Mesenchymal stem cell (in vitro differentiated cells and primary cell): ENCODE results near the gene GATAD2B.

ENCODE experiments used
- DNase-seq: peaks from one replicate; pipeline ENCODE4 v3.0.0-alpha.2; 2013
- H2AFZ ChIP-seq: one replicate; pipeline ENCODE4 v1.6.1; 2013; ENCODE audit warnings: low read depth, mild to moderate bottlenecking, control low read depth, inconsistent platforms, low read length, moderate library complexity
- H2AK5ac ChIP-seq: 2 replicates; pipeline ENCODE4 v1.6.1; 2013; ENCODE audit warnings: low read length, moderate library complexity, mild to moderate bottlenecking, inconsistent platforms; ENCODE audit not compliant: severe bottlenecking
- H2BK120ac ChIP-seq: one replicate; pipeline ENCODE4 v1.6.1; 2013; ENCODE audit warnings: low read depth, mild to moderate bottlenecking, inconsistent platforms, low read length, moderate library complexity
- H2BK12ac ChIP-seq, 2 experiments: one replicate each; pipeline ENCODE4 v1.6.1; 2013; ENCODE audit warnings: inconsistent platforms in 2 of 2, low read length in 2 of 2, mild to moderate bottlenecking in 2 of 2, moderate library complexity in 2 of 2, control low read depth in 1 of 2
- H2BK15ac ChIP-seq: one replicate; pipeline ENCODE4 v1.6.1; 2013; ENCODE audit warnings: mild to moderate bottlenecking, low read depth, inconsistent platforms; ENCODE audit not compliant: poor library complexity, severe bottlenecking
- H2BK5ac ChIP-seq: 2 replicates; pipeline ENCODE4 v1.6.1; 2013; ENCODE audit warnings: low read depth, mild to moderate bottlenecking, low read length, control low read depth, inconsistent platforms; ENCODE audit not compliant: poor library complexity, severe bottlenecking
- H3K14ac ChIP-seq, 2 experiments: one replicate each; pipeline ENCODE4 v1.6.1; 2013; ENCODE audit warnings: inconsistent platforms in 2 of 2, low read length in 2 of 2, control low read depth in 1 of 2, mild to moderate bottlenecking in 1 of 2, moderate library complexity in 1 of 2
- H3K18ac ChIP-seq, 2 experiments: one replicate each; pipeline ENCODE4 v1.6.1; 2013; ENCODE audit warnings: inconsistent platforms in 2 of 2, low read length in 2 of 2, control low read depth in 1 of 2, low read depth in 1 of 2, mild to moderate bottlenecking in 1 of 2
- H3K23ac ChIP-seq, 2 experiments: one replicate each; pipeline ENCODE4 v1.6.1; 2013; ENCODE audit warnings: inconsistent platforms in 2 of 2, low read length in 2 of 2, mild to moderate bottlenecking in 2 of 2, moderate library complexity in 2 of 2, control low read depth in 1 of 2
- H3K27ac ChIP-seq: 2 replicates; pipeline ENCODE4 v1.5.1; 2013; ENCODE audit warnings: mild to moderate bottlenecking, moderate library complexity, low read length, control low read depth, inconsistent platforms; ENCODE audit not compliant: poor library complexity, severe bottlenecking
- H3K27me3 ChIP-seq, 2 experiments: 2 replicates each; pipeline versions ENCODE4 v1.6.1 to v1.7.0; 2013; ENCODE audit warnings: low read length in 2 of 2, mild to moderate bottlenecking in 2 of 2, moderate library complexity in 2 of 2, control low read depth in 1 of 2, inconsistent platforms in 1 of 2; ENCODE audit not compliant: control insufficient read depth in 1 of 2, insufficient read depth in 1 of 2
- H3K36me3 ChIP-seq, 2 experiments: 2 replicates each; pipeline versions ENCODE4 v1.6.1 to v1.7.0; 2013; ENCODE audit warnings: low read length in 2 of 2, control low read depth in 1 of 2, inconsistent platforms in 1 of 2, low read depth in 1 of 2, mild to moderate bottlenecking in 1 of 2; ENCODE audit not compliant: insufficient read depth in 2 of 2, control insufficient read depth in 1 of 2
- H3K4ac ChIP-seq, 2 experiments: one replicate each; pipeline ENCODE4 v1.6.1; 2013; ENCODE audit warnings: inconsistent platforms in 2 of 2, low read length in 2 of 2, mild to moderate bottlenecking in 2 of 2, moderate library complexity in 2 of 2, control low read depth in 1 of 2, low read depth in 1 of 2
- H3K4me1 ChIP-seq: 2 replicates; pipeline ENCODE4 v1.6.1; 2013; ENCODE audit warnings: low read depth, low read length, control low read depth; ENCODE audit not compliant: control insufficient read depth, insufficient read depth
- H3K4me2 ChIP-seq: 2 replicates; pipeline ENCODE4 v1.6.1; 2013; ENCODE audit warnings: low read length, mild to moderate bottlenecking, inconsistent platforms; ENCODE audit not compliant: poor library complexity, severe bottlenecking
- H3K4me3 ChIP-seq, 2 experiments: 2 replicates each; pipeline versions ENCODE4 v1.5.1 to v1.7.0; 2013; ENCODE audit warnings: low read length in 2 of 2, mild to moderate bottlenecking in 2 of 2, control low read depth in 1 of 2, low read depth in 1 of 2; ENCODE audit not compliant: insufficient read depth in 1 of 2
- H3K79me1 ChIP-seq: replicated peaks from 2 replicates; pipeline ENCODE4 v1.6.1; 2013; ENCODE audit warnings: mild to moderate bottlenecking, control low read depth, low read length, inconsistent platforms; ENCODE audit not compliant: poor library complexity, severe bottlenecking
- H3K9ac ChIP-seq: 2 replicates; pipeline ENCODE4 v1.7.0; 2013; ENCODE audit warnings: mild to moderate bottlenecking, low read length, moderate library complexity
- H3K9me3 ChIP-seq: 2 replicates; pipeline ENCODE4 v1.7.0; 2013; ENCODE audit warnings: mild to moderate bottlenecking, low read length; ENCODE audit not compliant: control insufficient read depth
- H4K8ac ChIP-seq: one replicate; pipeline ENCODE4 v1.6.1; 2013; ENCODE audit warnings: inconsistent platforms, mild to moderate bottlenecking, low read length, moderate library complexity
- H4K91ac ChIP-seq: one replicate; pipeline ENCODE4 v1.6.1; 2013; ENCODE audit warnings: mild to moderate bottlenecking, low read length, inconsistent platforms
- WGBS: methylation state at CpG from one replicate; pipeline ENCODE4 v1.1.7; 2013; ENCODE audit warnings: mixed read lengths; 5-methylcytosine and 5-hydroxymethylcytosine counted together

GATAD2B gene

DNA sequence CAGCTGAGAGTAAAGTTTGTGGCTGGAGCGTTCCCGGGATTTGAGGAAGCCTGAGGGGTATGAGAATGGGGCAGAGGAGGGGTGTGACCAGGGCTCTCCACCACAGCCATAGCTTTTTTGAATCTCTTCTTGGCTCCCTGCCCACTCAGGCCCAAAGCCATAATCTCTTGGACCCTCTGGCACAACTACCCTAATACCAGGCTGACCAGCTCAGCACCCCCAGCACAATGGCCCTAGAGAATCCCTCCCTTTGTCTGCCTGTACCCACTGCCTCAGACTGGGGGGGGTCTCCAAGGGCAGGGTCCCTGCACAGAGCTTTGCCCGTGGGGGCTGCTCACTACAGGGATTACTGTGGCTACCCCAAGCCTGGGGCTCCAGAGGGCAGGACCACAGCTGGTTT is 16.2 kb upstream of the GATAD2B start:
- Histone ChIP-seq H3K27me3 (no peaks in the 10 kb centered on the region), H4K91ac (no peak overlapping the region), H4K8ac (no peak overlapping the region), H3K14ac (no peak overlapping the region), H3K23ac (no peak overlapping the region), H2AFZ (no peak overlapping the region), H3K27ac (no peak overlapping the region), H2AK5ac (no peak overlapping the region), H3K4me1 (peaks cover 2% of the 10 kb centered on the region), H3K4ac (no peak overlapping the region), H3K36me3 (peaks cover 82 to 86% of the 10 kb centered on the region in 2 experiments), H3K4me2 (no peak overlapping the region), H3K18ac (no peak overlapping the region), H2BK12ac (no peak overlapping the region), H3K9ac (no peak overlapping the region), H3K4me3 (no peak overlapping the region), H2BK15ac (no peak overlapping the region), H2BK120ac (no peak overlapping the region), H3K9me3 (no peaks in the 10 kb centered on the region), H3K79me1 (peaks cover 44% of the 10 kb centered on the region), H2BK5ac (no peak overlapping the region)
- 95% methylated on average over 3 of the region's 3 CpGs for WGBS
- DNase-seq = no peak

DNA sequence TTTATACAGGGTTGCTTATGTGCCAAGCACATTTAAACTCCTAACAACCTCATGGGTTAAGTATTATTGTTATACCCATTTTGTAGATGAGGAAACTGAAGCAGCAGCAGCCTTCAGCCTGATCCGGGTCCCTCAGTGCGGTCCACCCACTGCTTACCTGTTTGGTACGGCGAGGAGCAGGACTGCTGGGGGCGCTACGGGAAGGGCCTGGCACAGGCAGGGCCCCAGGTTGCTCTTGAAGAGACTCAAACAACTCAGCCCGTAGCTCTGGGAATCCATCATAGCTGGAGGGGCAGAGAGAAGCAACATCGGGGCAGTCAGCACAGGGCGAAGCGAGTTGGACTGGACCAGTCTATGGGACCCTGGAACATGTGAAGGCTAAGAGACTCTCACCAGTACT is 14.6 kb upstream of the GATAD2B start:
- Histone ChIP-seq H2BK15ac (no peak overlapping the region), H4K8ac (no peak overlapping the region), H3K4me3 (no peak overlapping the region), H3K4me1 (peaks cover 1% of the 10 kb centered on the region), H2BK12ac (no peak overlapping the region), H3K23ac (no peak overlapping the region), H3K4ac (no peak overlapping the region), H2BK120ac (no peak overlapping the region), H2AK5ac (no peak overlapping the region), H3K9ac (no peak overlapping the region), H3K9me3 (no peaks in the 10 kb centered on the region), H3K4me2 (no peak overlapping the region), H2BK5ac (no peak overlapping the region), H3K27me3 (no peaks in the 10 kb centered on the region), H2AFZ (no peak overlapping the region), H3K14ac (no peak overlapping the region), H4K91ac (no peak overlapping the region), H3K36me3 (peaks cover 86 to 89% of the 10 kb centered on the region in 2 experiments), H3K27ac (no peak overlapping the region), H3K79me1 (peaks cover 33% of the 10 kb centered on the region), H3K18ac (no peak overlapping the region)
- 95% methylated on average over 10 of the region's 10 CpGs for WGBS
- DNase-seq = no peak

DNA sequence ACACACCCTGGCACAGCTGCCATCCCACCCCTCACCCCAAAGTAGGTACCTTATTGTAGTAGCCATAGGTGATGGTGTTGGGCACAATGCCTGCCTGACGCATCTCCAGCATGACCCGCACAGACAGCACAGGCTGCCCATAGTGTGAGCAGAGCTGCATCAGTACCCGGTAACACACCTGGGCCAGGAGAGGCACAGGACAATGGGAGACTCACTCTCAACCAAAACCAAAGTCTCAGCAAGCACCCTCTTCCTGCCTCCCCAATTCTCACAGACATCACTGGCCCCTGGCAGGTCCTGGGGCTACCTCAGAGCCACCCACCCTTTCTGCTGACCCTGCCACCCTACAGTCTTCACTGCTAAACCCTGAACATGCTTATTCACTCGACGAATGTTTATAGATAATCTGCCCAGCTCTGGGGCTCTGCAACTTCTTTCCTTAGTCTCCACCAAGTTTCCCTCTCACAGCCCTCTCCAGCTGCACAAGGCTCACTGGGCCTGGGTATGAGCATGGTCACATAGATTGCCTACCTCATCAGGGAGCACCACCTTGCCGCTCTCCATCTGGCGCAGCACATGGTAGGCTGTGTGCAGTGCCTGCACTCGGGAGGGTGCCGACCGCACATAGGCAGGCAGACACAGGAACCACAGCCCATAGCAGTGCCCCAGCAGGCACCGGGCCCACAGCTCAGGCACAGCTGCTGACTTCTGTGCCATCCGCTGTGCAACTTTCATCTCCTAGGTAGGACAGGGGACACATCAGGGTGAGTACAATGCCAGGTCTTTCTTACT is 13.4 kb upstream of the GATAD2B start:
- Histone ChIP-seq H3K18ac (no peak overlapping the region), H3K4me3 (no peak overlapping the region), H3K27ac (no peak overlapping the region), H3K4ac (no peak overlapping the region), H3K9me3 (no peaks in the 10 kb centered on the region), H3K9ac (no peak overlapping the region), H2BK12ac (no peak overlapping the region), H2AK5ac (no peak overlapping the region), H3K79me1 (peaks cover 23% of the 10 kb centered on the region), H3K23ac (no peak overlapping the region), H2BK5ac (no peak overlapping the region), H2BK120ac (no peak overlapping the region), H3K4me2 (no peak overlapping the region), H3K14ac (no peak overlapping the region), H2BK15ac (no peak overlapping the region), H4K8ac (peak overlapping the region; percentile 7), H3K27me3 (no peaks in the 10 kb centered on the region), H4K91ac (peak overlapping the region; percentile 15), H3K4me1 (peaks cover 1% of the 10 kb centered on the region), H2AFZ (no peak overlapping the region), H3K36me3 (peaks cover 82 to 84% of the 10 kb centered on the region in 2 experiments)
- 96% methylated on average over 11 of the region's 12 CpGs for WGBS
- DNase-seq = no peak

DNA sequence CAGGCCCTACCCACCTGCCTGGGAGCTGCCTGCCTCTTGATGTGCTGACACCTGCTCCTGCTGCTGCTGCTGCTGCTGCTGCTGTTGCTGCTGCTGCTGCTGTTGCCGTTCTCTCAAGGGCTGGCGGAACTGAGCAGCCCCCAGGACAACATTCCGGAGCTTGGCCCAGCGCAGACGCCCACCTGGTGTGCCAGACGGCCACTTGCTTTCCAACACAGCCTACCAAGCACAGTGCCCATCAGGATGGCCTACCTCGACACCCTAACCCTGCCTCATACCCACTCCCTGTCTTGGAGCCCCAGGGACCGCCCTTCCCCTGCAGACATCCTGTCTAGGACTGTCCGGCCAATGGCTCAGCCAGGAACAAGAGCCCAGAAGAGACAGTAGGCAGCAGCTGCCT is 12.0 kb upstream of the GATAD2B start:
- Histone ChIP-seq H3K4me2 (no peak overlapping the region), H3K14ac (no peak overlapping the region), H3K9ac (no peak overlapping the region), H4K91ac (no peak overlapping the region), H3K4me3 (no peak overlapping the region), H2AFZ (no peak overlapping the region), H2AK5ac (no peak overlapping the region), H3K27me3 (no peaks in the 10 kb centered on the region), H3K27ac (no peak overlapping the region), H3K23ac (no peak overlapping the region), H3K4ac (no peak overlapping the region), H3K4me1 (peaks cover 1% of the 10 kb centered on the region), H2BK120ac (no peak overlapping the region), H3K36me3 (peaks cover 80 to 82% of the 10 kb centered on the region in 2 experiments), H2BK5ac (no peak overlapping the region), H3K79me1 (peaks cover 15% of the 10 kb centered on the region), H3K18ac (no peak overlapping the region), H4K8ac (no peak overlapping the region), H3K9me3 (no peaks in the 10 kb centered on the region), H2BK15ac (no peak overlapping the region), H2BK12ac (no peak overlapping the region)
- WGBS = 97% methylated on average over 9 of the region's 9 CpGs
- DNase-seq = no peak
